GM21723 (cell line): ENCODE data around the gene ZBTB7C.

ENCODE experiments used
- ATAC-seq: cut with Tn5 transposase; IDR thresholded peaks from one replicate; pipeline ENCODE4 v1.9.1; 2021; ENCODE audit warnings: mild to moderate bottlenecking, moderate library complexity; ENCODE audit not compliant: unreplicated experiment

Gene ZBTB7C

DNA sequence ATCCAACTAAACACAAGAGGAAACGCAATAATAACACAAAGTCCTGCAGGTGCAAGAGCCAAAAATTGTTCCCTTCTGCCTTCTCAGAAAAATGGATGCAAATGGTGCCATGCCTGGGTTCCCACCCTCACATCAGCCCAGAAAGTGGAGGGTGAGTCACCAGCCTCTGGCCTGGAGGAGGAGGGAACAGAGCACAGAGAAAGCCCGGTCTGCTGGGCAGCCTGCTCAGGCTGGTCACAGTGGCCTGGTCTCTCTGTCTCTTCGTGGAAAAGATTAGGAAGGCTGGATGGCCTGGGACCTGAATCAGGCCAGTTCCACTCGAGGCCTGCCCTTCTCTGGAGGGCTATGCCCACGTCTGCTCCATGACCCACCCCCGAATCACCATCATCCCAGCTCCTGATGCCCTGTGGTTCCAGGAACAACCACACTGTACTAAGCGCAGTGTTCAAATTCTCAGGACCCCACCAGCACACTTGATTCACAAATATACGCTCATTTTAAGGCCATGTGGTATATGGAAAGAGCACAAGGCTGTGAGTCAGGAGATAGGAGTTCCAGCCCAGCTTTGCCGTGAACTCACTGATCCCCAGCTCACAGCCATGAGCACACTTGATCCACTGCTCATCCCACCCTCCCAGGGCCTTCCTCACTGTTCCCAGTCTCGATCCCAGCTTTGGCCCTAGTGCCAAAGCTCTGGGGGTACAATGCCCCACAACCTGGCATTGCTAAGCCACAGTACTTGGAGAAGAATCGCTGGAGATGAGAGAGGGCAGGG lies 82.1 kb downstream of the ZBTB7C start:
- ATAC-seq: no peak

DNA sequence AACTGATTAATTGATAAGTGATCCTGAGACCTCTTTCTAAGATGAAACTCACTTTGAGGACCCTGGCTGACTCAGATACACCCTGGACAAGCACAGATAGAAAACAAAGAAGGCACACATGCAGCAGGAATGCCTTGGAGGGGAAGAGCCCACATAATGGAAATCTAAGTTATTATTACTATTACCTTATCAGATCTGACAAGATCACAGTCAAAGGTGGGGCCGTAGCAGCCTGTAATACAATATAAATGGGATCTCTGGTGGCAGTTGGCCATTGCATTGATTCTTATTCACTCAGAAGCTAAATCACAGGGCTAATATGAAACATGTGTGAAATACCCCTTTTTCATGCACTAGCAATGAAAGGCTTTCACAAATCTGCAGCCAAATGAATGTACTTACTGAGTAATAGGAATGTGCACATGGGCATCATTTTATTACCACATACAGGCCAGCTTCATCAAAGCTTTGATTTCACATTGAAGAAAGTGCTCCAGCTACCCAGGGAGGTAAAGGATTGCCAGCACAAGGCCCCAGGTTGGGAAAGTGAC lies 84.0 kb downstream of the ZBTB7C start:
- no peak for ATAC-seq

DNA sequence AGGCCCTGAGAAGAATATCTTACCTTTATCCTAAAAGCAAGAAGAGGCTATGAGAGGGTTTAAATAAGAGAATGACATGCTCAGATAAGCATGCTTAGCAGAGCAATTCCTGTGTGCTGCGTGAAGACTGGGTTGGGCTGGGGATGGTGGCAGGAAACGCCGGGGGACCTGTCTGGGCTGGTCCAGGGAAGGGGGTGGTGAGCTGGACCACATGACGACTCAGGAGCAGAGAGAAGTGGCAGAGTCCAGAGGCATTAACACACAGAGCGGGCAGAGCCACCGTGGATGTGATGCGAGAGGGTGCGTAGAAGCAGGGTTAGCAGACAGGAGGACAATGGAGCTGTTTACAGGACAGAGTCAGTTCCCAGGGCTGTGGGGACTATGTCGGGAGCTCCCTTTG lies 84.5 kb downstream of the ZBTB7C start:
- ATAC-seq: no peak

DNA sequence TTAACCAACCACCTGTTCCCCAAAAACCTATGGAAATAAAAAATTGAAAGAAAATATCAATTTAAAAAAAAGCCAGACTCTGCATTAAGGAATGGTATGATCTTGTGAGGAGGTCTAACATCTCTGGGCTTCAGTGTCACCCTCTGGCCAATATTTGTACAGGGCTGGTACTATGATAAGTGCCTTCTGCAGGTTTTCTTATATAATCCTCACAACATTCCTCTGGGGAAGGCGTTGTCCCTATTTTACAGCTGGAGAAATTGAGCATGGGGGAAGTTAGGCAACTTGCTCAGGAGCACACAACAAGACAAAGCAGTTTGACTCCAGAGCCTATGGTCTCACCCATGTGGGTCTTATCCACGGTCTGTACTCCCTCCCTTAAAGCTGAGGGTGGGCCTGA lies 86.0 kb downstream of the ZBTB7C start:
- no peak for ATAC-seq

DNA sequence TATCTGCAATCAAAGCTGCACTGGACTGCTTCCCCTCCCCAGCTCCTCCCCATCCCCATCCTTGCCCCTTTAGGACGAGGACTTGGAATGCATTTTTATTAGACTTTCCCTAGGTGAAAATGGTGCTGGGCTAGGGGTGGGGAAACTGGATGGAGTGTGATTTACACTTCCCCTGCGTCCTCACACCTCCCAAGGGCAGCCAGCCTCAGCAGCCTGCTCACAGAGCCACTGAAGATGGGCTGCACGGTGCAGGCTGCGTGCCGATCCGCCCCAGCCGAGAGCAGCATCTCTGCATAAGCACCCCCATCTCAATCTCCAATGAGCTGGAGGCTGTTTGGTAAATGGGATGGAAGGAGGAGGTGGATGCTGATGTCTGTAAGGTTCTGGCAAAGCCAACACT lies 87.6 kb downstream of the ZBTB7C start:
- no peak for ATAC-seq

DNA sequence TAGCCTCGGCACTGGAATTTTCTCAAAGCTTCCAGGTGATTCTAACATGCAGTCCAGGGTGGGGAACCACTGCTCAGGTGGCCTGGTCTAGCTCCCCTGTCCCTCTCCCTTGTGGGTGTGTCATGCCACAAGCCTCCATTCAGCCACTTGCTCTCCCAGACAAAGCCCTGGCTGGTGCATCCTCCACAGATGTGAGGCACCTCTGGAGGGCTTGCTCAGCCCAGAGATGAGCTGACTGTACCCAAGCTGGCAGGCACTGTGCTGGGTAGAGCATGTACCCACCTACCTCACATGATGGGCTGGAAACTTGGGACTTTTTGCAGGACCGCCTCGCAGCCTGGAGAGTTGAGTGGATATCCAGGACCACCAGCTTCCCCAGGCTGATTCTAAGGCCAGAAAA lies 88.1 kb downstream of the ZBTB7C start:
- ATAC-seq: no peak

DNA sequence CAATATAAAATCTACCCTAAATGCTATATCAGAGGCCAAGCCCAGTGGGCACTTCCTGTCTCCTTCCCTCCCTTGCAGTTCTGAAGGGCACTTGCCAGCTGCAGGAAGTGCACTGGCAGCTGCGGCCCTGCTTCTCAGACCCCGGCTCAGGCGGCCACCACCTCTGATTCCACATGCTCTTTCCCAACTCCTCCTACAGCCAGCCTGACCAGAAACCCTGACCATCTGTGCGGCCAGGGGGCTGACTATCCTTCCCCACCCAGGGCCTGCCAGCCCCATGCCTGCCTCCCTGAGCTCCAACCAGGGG lies 88.6 kb downstream of the ZBTB7C start:
- ATAC-seq: no peak

DNA sequence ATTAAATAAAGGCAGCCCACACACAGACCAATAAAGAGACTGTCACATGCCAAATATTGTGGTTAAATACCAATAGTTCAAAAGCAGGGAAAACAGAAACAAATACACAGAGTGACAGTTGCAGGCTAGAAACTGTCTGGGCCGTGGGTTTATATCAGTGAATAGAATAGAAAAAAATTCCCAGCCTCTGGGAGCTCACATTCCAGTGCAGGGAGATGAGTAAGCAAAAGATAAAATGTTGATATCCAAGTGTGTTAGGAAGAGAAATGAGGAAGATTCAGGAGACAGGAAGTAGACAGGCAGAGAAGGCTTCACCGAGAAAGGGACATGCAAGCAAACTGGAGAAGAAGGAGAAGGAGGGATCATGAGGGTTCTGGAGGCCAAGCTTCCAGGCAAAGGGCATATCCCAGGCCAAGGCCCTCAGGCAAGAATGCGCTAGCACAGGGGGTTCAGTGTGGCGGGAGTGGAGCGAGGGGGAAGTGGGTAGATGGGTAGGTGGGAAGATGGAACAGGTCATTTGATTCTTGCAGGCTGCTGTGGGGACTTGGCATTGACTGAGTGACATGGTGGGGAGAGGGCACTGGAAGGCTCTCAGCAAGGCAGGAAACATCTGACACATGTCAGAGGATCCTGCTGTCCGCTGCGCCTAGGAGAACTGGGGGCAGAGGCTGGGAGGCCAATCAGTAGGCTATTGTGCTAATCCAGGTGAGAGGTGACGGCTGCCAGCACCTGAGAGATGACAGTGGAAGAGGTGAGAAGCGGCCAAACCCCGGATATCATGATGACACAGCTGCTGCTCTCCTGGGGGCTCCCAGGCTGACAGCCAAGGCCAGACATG lies 89.2 kb downstream of the ZBTB7C start:
- no peak for ATAC-seq

DNA sequence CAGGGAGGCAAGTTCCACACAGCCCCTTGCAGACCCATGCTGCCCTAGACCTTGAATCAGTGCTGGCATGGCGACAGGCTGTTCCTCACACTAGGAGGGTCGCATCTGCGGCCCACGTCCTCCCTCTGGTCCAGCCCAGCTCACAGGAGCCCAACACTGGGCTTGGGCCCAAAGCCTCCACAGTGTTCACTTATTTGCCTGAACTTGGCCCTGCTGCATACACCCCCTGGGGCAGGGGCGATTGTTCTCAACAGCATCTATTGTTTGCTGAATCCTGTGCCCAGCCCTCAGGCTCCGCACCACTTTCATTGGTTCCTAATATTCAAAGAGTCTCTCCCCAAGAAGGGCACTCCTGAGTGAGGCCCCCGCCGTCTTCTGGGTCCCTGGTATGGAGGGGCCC lies 90.7 kb downstream of the ZBTB7C start:
- no peak for ATAC-seq

DNA sequence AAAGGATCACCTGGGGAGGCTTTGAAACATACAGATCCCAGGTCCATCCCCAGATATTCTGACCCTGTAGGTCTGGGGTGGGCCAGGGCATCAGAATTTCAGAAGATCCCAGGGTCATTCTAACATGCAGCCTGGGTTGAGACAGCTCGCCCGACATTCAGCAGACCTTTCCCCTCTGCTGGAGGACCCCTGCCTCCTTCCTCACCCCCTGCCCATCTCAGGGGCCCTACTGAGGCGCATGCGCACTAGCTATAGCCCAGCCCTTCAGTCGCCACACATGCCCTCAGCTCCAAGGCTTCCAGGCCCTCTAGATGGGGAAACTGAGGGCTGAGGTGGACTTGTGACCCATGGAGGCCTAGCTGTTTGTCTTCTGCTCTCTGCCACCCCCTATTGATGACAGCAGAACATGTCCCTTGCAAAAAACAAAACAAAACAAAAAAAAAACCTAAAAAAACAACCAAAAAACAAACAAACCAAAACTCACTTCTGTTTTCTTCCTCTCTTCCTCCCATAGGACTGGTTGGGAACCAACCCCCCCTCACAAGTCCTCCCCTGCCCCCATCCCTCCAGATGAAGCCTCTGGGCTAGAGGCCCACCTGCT lies 91.3 kb downstream of the ZBTB7C start:
- no peak for ATAC-seq

DNA sequence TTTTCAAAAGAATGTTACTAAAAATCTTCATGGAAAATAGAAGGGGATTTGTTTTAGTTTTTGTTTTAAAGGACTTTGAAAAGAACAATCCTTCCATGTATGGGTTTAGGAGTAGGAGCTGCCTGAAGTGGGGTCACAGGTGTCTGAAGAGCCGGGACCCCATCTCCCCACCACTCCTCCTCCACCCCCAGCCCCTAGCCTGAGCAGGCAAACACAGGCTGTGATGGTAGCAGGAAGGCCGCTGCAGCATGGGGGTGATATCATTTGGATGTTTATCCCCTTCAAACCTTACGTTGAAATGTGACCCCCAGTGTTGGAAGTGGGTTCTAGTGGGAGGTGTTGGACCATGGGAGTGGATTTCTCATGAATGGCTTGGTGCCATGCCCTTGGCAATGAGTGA lies 93.0 kb downstream of the ZBTB7C start:
- no peak for ATAC-seq

DNA sequence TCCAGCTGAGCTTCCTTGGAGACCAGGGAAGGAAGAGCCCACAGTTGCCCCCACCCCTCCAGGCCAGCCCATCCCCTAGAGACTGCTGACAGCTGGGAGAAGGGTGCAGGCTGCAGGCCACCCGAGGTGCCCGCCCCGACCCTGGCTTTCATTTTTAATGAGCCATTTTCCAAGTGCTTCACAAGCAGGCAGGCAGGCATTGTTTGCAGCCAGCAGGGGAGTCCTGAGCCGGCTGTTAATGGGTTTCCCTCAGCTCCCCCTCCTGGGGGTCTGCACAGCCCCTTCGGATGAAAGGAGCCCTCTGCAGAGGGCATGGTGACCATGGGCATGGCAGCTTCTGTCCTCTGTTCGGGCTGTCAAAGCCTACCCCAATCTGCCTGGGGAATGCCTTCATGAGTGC lies 94.5 kb downstream of the ZBTB7C start:
- no peak for ATAC-seq

DNA sequence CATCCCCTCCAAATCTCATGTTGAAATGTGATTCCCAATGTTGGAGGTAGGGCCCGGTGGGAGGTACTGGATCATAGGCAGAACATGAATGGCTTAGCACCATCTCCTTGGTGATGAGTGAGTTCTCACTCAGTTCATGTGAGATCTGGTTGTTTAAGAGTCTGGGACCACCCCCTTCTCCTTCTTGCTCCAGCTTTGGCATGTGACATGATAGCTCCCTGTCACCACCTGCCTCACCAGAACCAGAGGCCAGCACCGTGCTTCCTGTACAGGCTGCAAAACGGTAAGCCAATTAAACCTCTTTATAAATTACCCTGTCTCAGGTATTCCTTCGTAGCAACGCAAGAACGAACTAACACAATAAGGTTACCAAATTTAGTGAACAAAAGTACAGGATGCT lies 95.4 kb downstream of the ZBTB7C start:
- ATAC-seq: no peak

DNA sequence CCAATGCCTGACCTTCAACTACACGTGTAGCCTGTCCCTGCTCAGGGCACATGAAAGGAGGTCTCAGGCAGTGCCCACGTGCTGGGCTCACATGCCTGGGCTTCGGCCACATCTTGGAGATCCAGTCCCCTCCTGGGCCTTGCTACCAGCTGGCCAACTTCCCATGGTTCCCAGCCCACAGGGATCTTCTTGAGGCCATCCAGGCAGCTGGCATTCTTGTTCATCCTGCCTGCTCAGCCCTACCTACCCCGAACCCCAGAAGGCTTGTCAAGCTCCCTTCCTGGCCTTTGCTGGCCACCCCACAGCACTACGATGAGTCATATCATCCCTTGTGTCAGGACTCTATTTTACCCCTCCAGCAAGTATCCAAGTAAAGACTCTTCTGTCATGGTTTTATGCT lies 97.1 kb downstream of the ZBTB7C start:
- no peak for ATAC-seq

DNA sequence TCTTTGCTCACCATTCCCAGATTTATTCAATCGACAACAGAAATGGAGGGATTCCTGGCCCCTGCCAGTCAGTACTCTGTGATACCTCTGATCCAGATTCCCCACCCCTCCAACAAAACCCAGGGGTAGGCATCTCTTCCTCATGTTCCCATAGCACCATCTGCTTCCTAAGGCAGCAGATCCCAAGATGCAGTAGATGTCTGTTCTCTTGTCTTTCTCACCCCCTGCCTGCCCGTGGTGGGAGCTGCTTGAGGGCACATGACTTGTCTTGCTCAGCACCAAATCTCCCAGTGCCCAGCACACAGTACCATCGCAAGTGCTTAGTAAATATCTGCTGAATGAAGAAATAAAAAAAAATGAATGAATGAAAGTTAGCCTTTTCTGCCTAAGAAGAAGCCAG lies 98.2 kb downstream of the ZBTB7C start:
- ATAC-seq: no peak

DNA sequence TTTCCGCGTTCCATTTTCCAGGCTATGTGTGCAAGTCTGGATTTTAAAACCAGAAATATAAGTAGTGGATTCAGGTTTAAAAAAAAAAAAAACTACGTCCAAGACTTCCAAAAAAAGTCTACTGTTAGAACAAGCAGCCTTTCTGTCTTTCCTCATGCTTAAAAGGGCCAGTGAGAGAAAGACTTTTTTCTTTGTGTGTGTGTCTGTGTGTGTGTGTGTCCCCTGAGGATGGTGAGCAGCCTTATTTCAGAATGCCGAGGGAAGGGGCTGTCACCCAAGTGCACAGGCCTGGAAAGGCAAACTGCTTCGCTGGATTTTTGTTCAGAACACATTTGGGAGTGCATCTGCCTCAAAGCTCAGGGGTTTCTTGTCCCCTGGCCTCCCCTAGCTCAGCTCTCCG lies 98.8 kb downstream of the ZBTB7C start:
- no peak for ATAC-seq

DNA sequence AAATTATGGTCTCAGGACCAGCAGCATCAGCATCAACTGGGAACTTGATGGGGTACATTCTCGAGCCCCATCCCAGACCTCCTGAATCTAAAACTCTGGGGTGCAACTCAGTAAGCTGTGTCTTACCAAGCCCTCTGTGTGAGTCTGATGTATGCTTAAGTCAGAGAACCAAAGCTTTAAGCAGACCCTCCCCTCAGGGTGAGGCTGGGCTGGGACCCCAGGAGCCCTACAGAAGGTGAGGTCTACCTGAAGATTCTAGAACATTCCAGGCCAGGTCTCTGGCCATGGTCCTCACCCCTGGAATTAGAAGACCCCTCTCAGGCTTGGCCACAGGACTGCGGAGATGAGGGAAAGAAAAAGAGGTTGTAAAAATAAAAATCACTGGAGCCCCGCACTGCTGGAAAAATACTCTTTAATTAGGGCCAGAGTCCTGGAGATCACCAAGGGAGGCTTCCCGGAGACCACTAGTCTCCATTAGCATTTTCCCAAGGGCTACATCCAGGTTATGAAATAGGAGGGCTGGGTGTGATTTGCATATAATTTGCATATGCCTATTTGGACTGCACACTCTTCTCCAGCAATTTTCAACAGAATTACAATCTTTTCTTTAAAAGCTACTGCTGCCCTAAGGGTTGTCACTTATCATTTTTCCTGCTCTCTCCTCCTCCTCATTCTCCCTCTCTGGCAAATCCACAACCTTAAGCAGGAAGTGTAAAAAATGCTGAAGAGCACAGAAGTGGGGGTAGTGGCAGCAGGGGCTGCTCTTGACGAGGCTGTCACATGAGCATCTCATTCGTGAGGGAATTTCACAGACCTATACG lies 100.2 kb downstream of the ZBTB7C start:
- ATAC-seq: no peak

DNA sequence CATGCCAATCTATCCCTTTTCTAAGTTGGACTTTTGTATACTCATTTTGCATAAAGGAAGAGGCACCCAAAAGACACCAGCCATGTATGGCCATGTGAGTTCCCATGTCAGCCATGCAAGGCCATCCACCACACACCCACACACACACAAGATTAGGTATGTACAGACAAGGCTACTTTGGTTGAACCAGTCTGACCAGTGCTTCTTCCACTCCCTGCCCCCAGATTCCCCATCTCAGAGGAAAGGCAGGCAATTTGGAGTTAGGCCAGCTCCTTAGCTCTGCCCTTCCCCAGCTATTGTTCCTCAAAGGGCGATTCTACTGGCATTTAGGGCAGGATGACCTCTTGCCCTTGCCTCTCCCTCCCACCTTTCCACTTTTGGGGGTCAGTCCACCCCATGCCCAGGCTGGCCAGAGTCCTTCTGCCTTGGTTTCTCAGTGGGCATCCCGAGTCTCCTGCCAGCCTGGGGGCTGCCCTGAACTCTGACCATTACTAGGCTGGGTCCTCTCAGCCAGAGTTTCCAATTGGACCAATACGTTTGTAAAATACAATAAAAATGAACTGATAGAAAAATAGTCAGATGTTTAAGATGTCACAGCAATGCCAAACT lies 101.1 kb downstream of the ZBTB7C start:
- ATAC-seq: no peak

DNA sequence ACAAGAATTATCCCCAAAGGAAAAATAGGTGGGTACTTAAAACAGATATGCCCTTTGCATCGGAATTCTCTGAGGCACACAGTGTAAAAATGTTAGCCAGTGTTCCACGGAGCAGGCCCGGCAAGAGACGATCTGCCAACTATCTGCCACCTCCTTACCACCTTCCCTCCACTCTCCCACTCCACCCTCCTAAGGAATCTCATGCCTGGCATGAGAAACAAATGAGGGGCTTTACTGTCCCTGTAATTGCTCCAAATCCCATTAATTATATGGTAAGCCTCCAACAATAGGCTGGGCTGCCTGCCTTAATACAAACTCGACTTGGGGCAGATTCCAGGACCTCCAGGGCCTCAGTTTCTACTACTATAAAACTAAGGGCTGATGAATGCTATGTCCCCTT lies 102.3 kb downstream of the ZBTB7C start:
- ATAC-seq: no peak

DNA sequence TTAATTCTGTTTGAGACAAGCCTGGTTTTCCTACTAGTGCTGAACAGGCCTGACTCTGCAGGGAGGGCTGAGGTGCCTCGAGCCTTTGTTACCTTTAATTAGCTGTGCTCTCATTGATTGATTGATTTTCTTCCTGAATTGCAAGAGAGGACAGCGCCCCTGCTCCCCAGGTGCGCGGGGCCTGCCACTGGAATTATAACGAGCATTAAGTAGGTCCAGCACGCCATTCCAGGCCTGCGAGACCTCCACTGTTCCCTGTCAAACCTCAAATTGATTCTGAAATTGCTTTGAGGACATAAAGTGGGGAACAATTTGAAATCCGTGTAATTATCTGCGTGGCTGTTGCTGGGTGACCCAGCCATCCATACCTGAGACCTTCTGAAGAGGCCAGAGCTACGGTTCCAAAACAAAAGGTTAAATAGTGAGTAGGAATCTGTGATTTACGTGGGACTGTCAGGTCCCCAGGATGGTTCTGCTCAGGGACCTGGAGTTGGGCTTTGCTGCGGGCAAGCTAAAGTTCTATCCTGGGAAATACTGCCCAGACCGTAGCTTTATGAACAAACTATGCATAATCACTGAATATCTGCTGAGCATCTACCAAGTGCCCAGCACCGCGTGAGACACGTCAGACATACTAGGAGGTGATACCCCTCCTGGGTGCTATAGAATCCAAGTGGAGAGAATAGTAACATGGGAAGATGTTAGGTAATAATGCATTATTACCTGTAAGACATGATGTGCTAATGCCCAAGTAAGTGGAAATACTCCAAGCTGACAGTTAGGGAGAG lies 104.1 kb downstream of the ZBTB7C start:
- no peak for ATAC-seq
